Glutamatergic neuron (in vitro differentiated cells): Measurements from ENCODE around the gene RCL1. TPM values are rescaled to one million over a fixed set of nuclear protein-coding genes. Genes with fewer than 3 reads are reported as not detected.

Source experiments
- DNase-seq: peaks from one replicate; pipeline ENCODE4 v3.0.0; 2022
- H3K27ac Mint-ChIP-seq: one replicate; pipeline ENCODE4 v1.8.0; 2020; ENCODE audit warnings: mild to moderate bottlenecking, mixed read lengths, inconsistent platforms; ENCODE audit not compliant: unreplicated experiment
- H3K27me3 Mint-ChIP-seq: one replicate; pipeline ENCODE4 v1.8.0; 2020; ENCODE audit warnings: mild to moderate bottlenecking, moderate library complexity, mixed read lengths, inconsistent platforms; ENCODE audit not compliant: unreplicated experiment
- H3K36me3 Mint-ChIP-seq: one replicate; pipeline ENCODE4 v1.8.0; 2020; ENCODE audit warnings: mild to moderate bottlenecking, mixed read lengths, inconsistent platforms; ENCODE audit not compliant: unreplicated experiment
- H3K4me1 Mint-ChIP-seq: one replicate; pipeline ENCODE4 v1.8.0; 2020; ENCODE audit warnings: mild to moderate bottlenecking, low read depth, mixed read lengths, inconsistent platforms; ENCODE audit not compliant: unreplicated experiment
- H3K4me3 Mint-ChIP-seq: one replicate; pipeline ENCODE4 v1.8.0; 2020; ENCODE audit warnings: mild to moderate bottlenecking, mixed read lengths, inconsistent platforms; ENCODE audit not compliant: unreplicated experiment
- H3K9me3 Mint-ChIP-seq: one replicate; pipeline ENCODE4 v1.8.0; 2020; ENCODE audit warnings: mild to moderate bottlenecking, moderate library complexity, mixed read lengths, inconsistent platforms; ENCODE audit not compliant: unreplicated experiment
- total RNA-seq: library from RNA; stranded (reverse); fragmentation: NEBNext Ultra II Directional; extraction: Animal tissue kit (Norgen Biotek cat#: 25700); gene quantifications from one replicate; pipeline ENCODE4 v1.2.1, GENCODE V29; 2021; ENCODE audit not compliant: unreplicated experiment
- TF ChIP-seq, protein P1 (sequence below): fragments of 200-600 bp; sonication (generic); IDR thresholded peaks from one replicate; pipeline ENCODE4 v1.5.0; 2021; ENCODE audit not compliant: partially characterized antibody, unreplicated experiment

The RCL1 gene
- total RNA-seq, 1 donor from 2014 or later: 14.4 TPM

- Mint-ChIP-seq H3K27me3 (no peaks in the 10 kb centered on the region), H3K9me3 (peaks cover 1% of the 10 kb centered on the region), H3K36me3 (no peaks in the 10 kb centered on the region), H3K27ac (no peak overlapping the region), H3K4me3 (no peak overlapping the region), H3K4me1 (no peaks in the 10 kb centered on the region)
- no peak for DNase-seq
- TF ChIP-seq, protein P1, sequence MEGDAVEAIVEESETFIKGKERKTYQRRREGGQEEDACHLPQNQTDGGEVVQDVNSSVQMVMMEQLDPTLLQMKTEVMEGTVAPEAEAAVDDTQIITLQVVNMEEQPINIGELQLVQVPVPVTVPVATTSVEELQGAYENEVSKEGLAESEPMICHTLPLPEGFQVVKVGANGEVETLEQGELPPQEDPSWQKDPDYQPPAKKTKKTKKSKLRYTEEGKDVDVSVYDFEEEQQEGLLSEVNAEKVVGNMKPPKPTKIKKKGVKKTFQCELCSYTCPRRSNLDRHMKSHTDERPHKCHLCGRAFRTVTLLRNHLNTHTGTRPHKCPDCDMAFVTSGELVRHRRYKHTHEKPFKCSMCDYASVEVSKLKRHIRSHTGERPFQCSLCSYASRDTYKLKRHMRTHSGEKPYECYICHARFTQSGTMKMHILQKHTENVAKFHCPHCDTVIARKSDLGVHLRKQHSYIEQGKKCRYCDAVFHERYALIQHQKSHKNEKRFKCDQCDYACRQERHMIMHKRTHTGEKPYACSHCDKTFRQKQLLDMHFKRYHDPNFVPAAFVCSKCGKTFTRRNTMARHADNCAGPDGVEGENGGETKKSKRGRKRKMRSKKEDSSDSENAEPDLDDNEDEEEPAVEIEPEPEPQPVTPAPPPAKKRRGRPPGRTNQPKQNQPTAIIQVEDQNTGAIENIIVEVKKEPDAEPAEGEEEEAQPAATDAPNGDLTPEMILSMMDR: no peak
Measured at GRCh38 chr9:4883326-4883873, 90.7 kb downstream of the RCL1 start.

- Mint-ChIP-seq H3K4me1 (no peaks in the 10 kb centered on the region), H3K27ac (no peak overlapping the region)
- TF ChIP-seq, protein P1: no peak
Measured at GRCh38 chr9:4886698-4887097, 94.0 kb downstream of the RCL1 start.

GRCh38 chr9:4887556-4887955 lies 94.8 kb downstream of the RCL1 start:
- TF ChIP-seq, protein P1: no peak
- Mint-ChIP-seq H3K4me1 (no peaks in the 10 kb centered on the region), H3K27me3 (no peaks in the 10 kb centered on the region), H3K36me3 (no peaks in the 10 kb centered on the region), H3K27ac (no peak overlapping the region), H3K9me3 (peaks cover 1% of the 10 kb centered on the region), H3K4me3 (no peak overlapping the region)
- DNase-seq: no peak

More at GRCh38 chr9:4886698-4887097, 94.0 kb downstream of the RCL1 start:
- no peaks in the 10 kb centered on the region for H3K36me3 Mint-ChIP-seq
- peaks cover 1% of the 10 kb centered on the region for H3K9me3 Mint-ChIP-seq
- DNase-seq: no peak
- no peak overlapping the region for H3K4me3 Mint-ChIP-seq
- no peaks in the 10 kb centered on the region for H3K27me3 Mint-ChIP-seq

- Mint-ChIP-seq H3K27ac (no peak overlapping the region), H3K9me3 (no peaks in the 10 kb centered on the region), H3K36me3 (no peaks in the 10 kb centered on the region), H3K27me3 (no peaks in the 10 kb centered on the region), H3K4me3 (no peak overlapping the region), H3K4me1 (no peaks in the 10 kb centered on the region)
- TF ChIP-seq, protein P1: no peak
- DNase-seq: no peak
Measured at GRCh38 chr9:4890242-4890641, 97.5 kb downstream of the RCL1 start.

DNA sequence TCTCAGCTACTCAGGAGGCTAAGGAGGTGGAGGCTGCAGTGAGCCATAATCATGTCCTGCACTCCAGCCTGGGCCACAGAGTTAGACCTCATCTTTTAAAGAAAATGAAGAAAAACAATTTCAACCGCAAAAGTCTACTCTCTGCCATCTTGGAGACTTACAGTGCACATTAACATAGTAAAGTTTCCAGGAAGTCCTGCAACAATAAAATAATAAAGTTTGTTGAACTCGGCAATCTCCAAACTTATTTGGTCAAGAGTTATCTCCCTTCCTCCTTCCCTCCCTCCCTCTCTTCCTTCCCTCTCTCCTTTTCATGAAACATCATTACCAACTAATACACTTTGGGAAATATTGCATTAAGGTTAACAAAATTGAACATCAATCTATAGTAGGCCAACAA lies 98.2 kb downstream of the RCL1 start:
- H3K27me3 Mint-ChIP-seq: no peaks in the 10 kb centered on the region
- no peaks in the 10 kb centered on the region for H3K9me3 Mint-ChIP-seq
- TF ChIP-seq, protein P1: no peak
- DNase-seq: no peak
- H3K27ac Mint-ChIP-seq: no peak overlapping the region
- H3K4me1 Mint-ChIP-seq: no peaks in the 10 kb centered on the region
- H3K36me3 Mint-ChIP-seq: no peaks in the 10 kb centered on the region
- no peak overlapping the region for H3K4me3 Mint-ChIP-seq
